Karpas-422 (cell line): ENCODE results near the gene ADAM10. TPM values are rescaled to one million over a fixed set of nuclear protein-coding genes. Genes with fewer than 3 reads are reported as not detected.

Experiments
- DNase-seq: peaks from one replicate; pipeline ENCODE4 v3.0.0-alpha.2; 2015
- H2AFZ ChIP-seq: fragments of 200-600 bp; sonication (generic); 2 replicates; pipeline ENCODE4 v1.6.1; 2014; ENCODE audit warnings: antibody characterized with exemption, low read length, mixed read lengths
- H3K27ac ChIP-seq: fragments of 200-600 bp; sonication (generic); 2 replicates; pipeline ENCODE4 v1.5.1; 2014; ENCODE audit warnings: mild to moderate bottlenecking, low read length, moderate library complexity
- H3K27me3 ChIP-seq: fragments of 200-600 bp; sonication (generic); 2 replicates; pipeline ENCODE4 v1.6.1; 2014; ENCODE audit warnings: low read length, mixed read lengths
- H3K36me3 ChIP-seq: fragments of 200-600 bp; sonication (generic); 2 replicates; pipeline ENCODE4 v1.6.1; 2014; ENCODE audit warnings: low read length, mixed read lengths; ENCODE audit not compliant: insufficient read depth
- H3K4me1 ChIP-seq: fragments of 200-600 bp; sonication (generic); 2 replicates; pipeline ENCODE4 v1.6.1; 2014; ENCODE audit warnings: mild to moderate bottlenecking, low read length, mixed read lengths
- H3K4me2 ChIP-seq: fragments of 200-600 bp; sonication (generic); 2 replicates; pipeline ENCODE4 v1.6.1; 2014; ENCODE audit warnings: low read length, low read depth, mild to moderate bottlenecking; ENCODE audit not compliant: poor library complexity, severe bottlenecking
- H3K4me3 ChIP-seq: fragments of 200-600 bp; sonication (generic); 2 replicates; pipeline ENCODE4 v1.5.1; 2014; ENCODE audit warnings: mild to moderate bottlenecking, antibody characterized with exemption, low read length, mixed read lengths
- H3K79me2 ChIP-seq: fragments of 200-600 bp; sonication (generic); 2 replicates; pipeline ENCODE4 v1.6.1; 2014; ENCODE audit warnings: mild to moderate bottlenecking, low read length, mixed read lengths
- H3K9ac ChIP-seq: fragments of 200-600 bp; sonication (generic); 2 replicates; pipeline ENCODE4 v1.6.0; 2014; ENCODE audit warnings: low read length
- H3K9me2 ChIP-seq: fragments of 200-600 bp; sonication (generic), shearing (Covaris generic); replicated peaks from 2 replicates; pipeline ENCODE4 v1.6.0; 2014; ENCODE audit warnings: mild to moderate bottlenecking, low read length, moderate library complexity; ENCODE audit not compliant: insufficient read depth
- H3K9me3 ChIP-seq: fragments of 300-700, 200-600 bp; sonication (generic); 2 replicates; pipeline ENCODE4 v1.6.1; 2014; ENCODE audit warnings: low read length, mixed read lengths
- H4K20me1 ChIP-seq: fragments of 200-600 bp; sonication (generic); 2 replicates; pipeline ENCODE4 v1.6.1; 2014; ENCODE audit warnings: mild to moderate bottlenecking, antibody characterized with exemption, low read length, low read depth; ENCODE audit not compliant: insufficient read depth
- total RNA-seq: library from RNA; depleted of rRNA; stranded (reverse); fragments of >200 nt; shearing (Covaris generic); gene quantifications from 2 replicates; pipeline ENCODE4 v1.2.3, GENCODE V29; 2014; ENCODE audit warnings: low replicate concordance

ADAM10 gene
- total RNA-seq, 1 experiment from 2014 or later, result 122 TPM

DNA sequence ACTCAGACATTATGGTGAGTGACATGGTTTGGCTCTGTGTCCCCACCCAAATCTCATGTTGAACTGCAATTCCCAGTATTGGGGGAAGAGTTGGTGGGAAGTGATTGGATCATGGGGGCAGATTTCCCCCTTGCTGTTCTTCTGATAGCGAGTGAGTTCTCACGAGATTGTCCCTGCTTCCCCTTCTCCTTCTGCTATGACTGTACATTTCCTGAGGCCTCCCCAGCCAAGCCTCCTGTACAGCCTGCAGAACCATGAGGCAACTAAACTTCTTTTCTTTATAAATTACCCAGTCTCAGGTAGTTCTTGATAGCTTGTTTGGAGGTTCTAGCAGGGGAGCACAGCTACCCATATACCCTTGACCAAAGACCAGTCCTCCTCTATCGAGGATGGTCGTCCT is 45.9 kb downstream of the ADAM10 start:
- Histone ChIP-seq H3K4me2 (no peak overlapping the region), H4K20me1 (no peaks in the 10 kb centered on the region), H2AFZ (no peak overlapping the region), H3K9me2 (no peaks in the 10 kb centered on the region), H3K79me2 (peaks cover 96% of the 10 kb centered on the region), H3K36me3 (peaks cover 46% of the 10 kb centered on the region), H3K9ac (no peak overlapping the region), H3K4me1 (no peaks in the 10 kb centered on the region), H3K9me3 (peaks cover 19% of the 10 kb centered on the region), H3K27me3 (no peaks in the 10 kb centered on the region), H3K4me3 (no peak overlapping the region), H3K27ac (no peak overlapping the region)
- no peak for DNase-seq

DNA sequence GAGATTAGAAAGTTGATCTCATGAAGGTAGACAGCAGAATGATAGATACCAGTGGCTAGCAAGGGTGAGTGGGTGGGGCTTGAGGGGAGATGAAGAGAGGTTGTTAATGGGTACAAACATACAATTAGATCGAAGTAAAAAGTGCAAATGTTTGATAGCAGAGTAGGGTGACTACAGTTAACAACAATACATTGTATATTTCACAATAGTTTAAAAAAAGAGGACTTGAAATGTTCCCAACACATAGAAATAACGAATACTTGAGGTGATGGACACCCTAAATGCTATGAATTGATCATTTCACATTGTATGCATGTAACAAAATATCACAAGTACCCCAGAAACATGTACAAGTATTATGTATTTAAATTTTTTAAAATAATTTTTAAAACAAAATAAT is 47.3 kb downstream of the ADAM10 start:
- H3K4me3 ChIP-seq, result no peak overlapping the region
- peaks cover 46% of the 10 kb centered on the region for H3K36me3 ChIP-seq
- H3K27ac ChIP-seq, result no peak overlapping the region
- H3K9ac ChIP-seq, result no peak overlapping the region
- H3K9me3 ChIP-seq, result peaks cover 19% of the 10 kb centered on the region
- no peaks in the 10 kb centered on the region for H3K27me3 ChIP-seq
- no peaks in the 10 kb centered on the region for H3K9me2 ChIP-seq
- H3K4me1 ChIP-seq, result no peaks in the 10 kb centered on the region
- H3K4me2 ChIP-seq, result no peak overlapping the region
- peaks cover 96% of the 10 kb centered on the region for H3K79me2 ChIP-seq
- no peak overlapping the region for H2AFZ ChIP-seq
- DNase-seq, result no peak
- H4K20me1 ChIP-seq, result no peaks in the 10 kb centered on the region

GRCh38 chr15:58701376-58701775 is 48.1 kb downstream of the ADAM10 start:
- Histone ChIP-seq H3K36me3 (peaks cover 46% of the 10 kb centered on the region), H3K79me2 (peaks cover 100% of the 10 kb centered on the region)
- no peak for DNase-seq

DNA sequence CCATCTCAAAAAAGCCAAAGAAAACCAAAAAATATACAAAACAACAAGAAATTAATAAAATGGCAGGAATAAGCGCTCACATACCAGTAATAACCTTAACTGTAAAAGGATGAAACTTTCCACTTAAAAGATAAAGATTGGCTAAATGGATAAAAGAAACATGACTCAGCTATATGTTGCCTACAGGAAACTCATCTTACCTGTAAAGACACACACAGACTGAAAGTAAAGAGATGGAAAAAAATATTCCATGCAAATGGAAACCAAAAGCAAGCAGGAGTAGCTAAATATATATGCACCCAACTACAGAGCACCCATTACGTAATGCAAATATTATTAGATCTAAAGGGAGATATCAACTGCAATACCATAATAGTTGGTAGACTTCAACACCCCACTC is 49.7 kb downstream of the ADAM10 start:
- peaks cover 100% of the 10 kb centered on the region for H3K79me2 ChIP-seq
- no peak overlapping the region for H3K27ac ChIP-seq
- no peak overlapping the region for H3K4me2 ChIP-seq
- H3K9me3 ChIP-seq, result peaks cover 19% of the 10 kb centered on the region
- no peak overlapping the region for H3K4me3 ChIP-seq
- no peaks in the 10 kb centered on the region for H3K27me3 ChIP-seq
- no peak overlapping the region for H3K9ac ChIP-seq
- H3K9me2 ChIP-seq, result no peaks in the 10 kb centered on the region
- H4K20me1 ChIP-seq, result no peaks in the 10 kb centered on the region
- no peak overlapping the region for H2AFZ ChIP-seq
- H3K36me3 ChIP-seq, result peaks cover 46% of the 10 kb centered on the region
- DNase-seq, result no peak
- no peaks in the 10 kb centered on the region for H3K4me1 ChIP-seq

More at GRCh38 chr15:58701376-58701775, 48.1 kb downstream of the ADAM10 start:
- no peak overlapping the region for H3K27ac ChIP-seq
- H3K9ac ChIP-seq, result no peak overlapping the region
- no peaks in the 10 kb centered on the region for H3K27me3 ChIP-seq
- H3K9me3 ChIP-seq, result peaks cover 19% of the 10 kb centered on the region
- no peak overlapping the region for H3K4me2 ChIP-seq
- no peaks in the 10 kb centered on the region for H3K9me2 ChIP-seq
- no peak overlapping the region for H2AFZ ChIP-seq
- no peaks in the 10 kb centered on the region for H4K20me1 ChIP-seq
- no peak overlapping the region for H3K4me3 ChIP-seq
- no peaks in the 10 kb centered on the region for H3K4me1 ChIP-seq

- no peaks in the 10 kb centered on the region for H3K27me3 ChIP-seq
- H3K9me3 ChIP-seq, result peaks cover 19% of the 10 kb centered on the region
- no peak overlapping the region for H3K9ac ChIP-seq
- no peak overlapping the region for H3K4me2 ChIP-seq
- H3K27ac ChIP-seq, result no peak overlapping the region
- no peaks in the 10 kb centered on the region for H3K4me1 ChIP-seq
- peaks cover 43% of the 10 kb centered on the region for H3K36me3 ChIP-seq
- H4K20me1 ChIP-seq, result no peaks in the 10 kb centered on the region
- peaks cover 100% of the 10 kb centered on the region for H3K79me2 ChIP-seq
- no peak overlapping the region for H2AFZ ChIP-seq
- H3K9me2 ChIP-seq, result no peaks in the 10 kb centered on the region
- DNase-seq, result no peak
- H3K4me3 ChIP-seq, result no peak overlapping the region
These were observed 50.4 kb downstream of the ADAM10 start for GRCh38 chr15:58698887-58699641.

- Histone ChIP-seq H2AFZ (no peak overlapping the region), H4K20me1 (no peaks in the 10 kb centered on the region), H3K27me3 (no peaks in the 10 kb centered on the region), H3K4me1 (peaks cover 2% of the 10 kb centered on the region; the same call in 1 of the 2 replicates), H3K9me3 (peaks cover 15% of the 10 kb centered on the region), H3K4me3 (no peak overlapping the region), H3K4me2 (no peak overlapping the region), H3K27ac (no peak overlapping the region), H3K9ac (no peak overlapping the region), H3K79me2 (peaks cover 100% of the 10 kb centered on the region), H3K36me3 (peaks cover 32% of the 10 kb centered on the region), H3K9me2 (no peaks in the 10 kb centered on the region)
- DNase-seq, result no peak
These were observed 52.3 kb downstream of the ADAM10 start for GRCh38 chr15:58697220-58697619.

DNA sequence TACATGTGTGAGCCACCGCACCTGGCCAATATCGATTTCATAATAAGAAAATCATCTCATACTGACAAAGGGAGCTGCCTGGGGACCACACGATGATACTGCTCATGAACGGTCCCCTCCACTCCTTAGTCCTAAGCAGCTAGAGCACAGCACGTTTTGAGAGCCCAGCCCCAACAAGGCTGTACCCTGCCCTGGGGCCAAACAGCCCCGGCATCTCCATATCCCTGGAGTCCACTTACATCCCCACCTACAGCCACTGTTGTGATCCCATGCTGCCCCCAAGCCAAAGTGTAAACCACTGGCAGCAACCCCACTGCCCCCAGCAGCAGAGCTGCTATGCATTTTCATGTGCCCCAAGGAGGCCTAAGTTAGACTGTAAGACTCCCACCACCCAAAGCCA is 52.8 kb downstream of the ADAM10 start:
- Histone ChIP-seq H4K20me1 (no peaks in the 10 kb centered on the region), H3K27me3 (no peaks in the 10 kb centered on the region), H3K9ac (no peak overlapping the region), H3K27ac (no peak overlapping the region), H2AFZ (no peak overlapping the region), H3K36me3 (peaks cover 27% of the 10 kb centered on the region), H3K4me1 (peaks cover 6% of the 10 kb centered on the region), H3K79me2 (peaks cover 100% of the 10 kb centered on the region), H3K4me2 (no peak overlapping the region), H3K9me3 (peaks cover 15% of the 10 kb centered on the region), H3K9me2 (no peaks in the 10 kb centered on the region), H3K4me3 (no peak overlapping the region)
- DNase-seq, result no peak

DNA sequence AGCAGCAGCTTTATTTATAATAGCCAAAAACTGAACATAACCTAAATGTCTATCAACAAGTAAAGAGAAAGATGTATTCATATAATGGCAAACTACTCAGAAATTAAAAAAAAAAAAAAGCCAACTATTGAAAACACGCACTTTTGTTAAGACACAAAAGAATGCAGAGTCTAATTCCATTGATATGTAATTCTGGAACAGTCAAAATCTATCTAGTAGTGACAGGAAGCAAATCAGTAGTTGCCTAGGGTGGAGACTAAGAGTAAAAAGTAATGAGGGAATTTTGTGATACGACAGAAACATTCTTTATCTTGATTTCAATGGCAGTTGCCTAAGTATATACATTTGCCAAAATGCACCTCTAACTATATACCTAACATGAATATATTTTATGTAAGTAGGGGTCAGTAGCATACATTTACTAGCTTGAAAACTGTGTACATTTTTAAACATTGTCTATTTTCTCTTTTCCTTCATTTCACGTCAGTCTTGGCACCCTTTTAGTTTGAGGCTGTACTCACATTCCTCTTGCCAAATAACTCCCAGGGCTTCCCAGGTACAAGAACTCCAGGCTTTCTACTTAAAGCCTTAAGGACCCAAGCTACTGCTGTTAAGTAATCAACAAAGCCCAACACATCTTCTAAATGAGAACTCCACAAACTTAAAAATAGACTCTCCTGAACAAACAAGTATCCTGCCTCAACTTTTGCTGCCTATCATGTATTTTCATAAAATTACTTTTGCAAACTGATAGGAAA is 54.7 kb downstream of the ADAM10 start:
- no peaks in the 10 kb centered on the region for H3K27me3 ChIP-seq
- H3K9ac ChIP-seq, result no peak overlapping the region
- no peaks in the 10 kb centered on the region for H3K9me2 ChIP-seq
- H3K4me1 ChIP-seq, result peaks cover 25% of the 10 kb centered on the region
- no peak overlapping the region for H3K4me3 ChIP-seq
- H3K36me3 ChIP-seq, result peaks cover 8% of the 10 kb centered on the region; the same call in 1 of the 2 replicates
- H3K9me3 ChIP-seq, result peaks cover 9% of the 10 kb centered on the region
- no peak overlapping the region for H3K27ac ChIP-seq
- peaks cover 99% of the 10 kb centered on the region for H3K79me2 ChIP-seq
- no peak overlapping the region for H3K4me2 ChIP-seq
- H2AFZ ChIP-seq, result no peak overlapping the region
- H4K20me1 ChIP-seq, result no peaks in the 10 kb centered on the region; the same call in 1 of the 2 replicates
- DNase-seq, result no peak
